Esophagus mucosa (tissue), 1 donor: ENCODE data around the gene TRDN. TPM values are rescaled to one million over a fixed set of nuclear protein-coding genes. Genes with fewer than 3 reads are reported as not detected.
"Not testable (repeated sequence)": the region's sequence is repeated elsewhere in the genome, so short reads cannot be mapped to it uniquely, and the experiment has no call there.

Experiments
- ATAC-seq: fragments of 200-7000 bp; cut with Tn5 transposase; one replicate; pipeline ENCODE4 v1.9.1; 2020
- total RNA-seq: library from RNA; stranded (reverse); gene quantifications from one replicate; pipeline ENCODE4 v1.2.4, GENCODE V29; 2023
- donor health status: DM: yes; HTN: yes; CAD: no.

Gene TRDN
- total RNA-seq, 1 donor from 2014 or later: not detected

- no peak for ATAC-seq
Measured at GRCh38 chr6:123402052-123402451, 234.7 kb downstream of the TRDN start.

- ATAC-seq: no peak
Measured at GRCh38 chr6:123398072-123398471, 238.7 kb downstream of the TRDN start.

- no peak for ATAC-seq
Measured at GRCh38 chr6:123393331-123393730, 243.4 kb downstream of the TRDN start.

DNA sequence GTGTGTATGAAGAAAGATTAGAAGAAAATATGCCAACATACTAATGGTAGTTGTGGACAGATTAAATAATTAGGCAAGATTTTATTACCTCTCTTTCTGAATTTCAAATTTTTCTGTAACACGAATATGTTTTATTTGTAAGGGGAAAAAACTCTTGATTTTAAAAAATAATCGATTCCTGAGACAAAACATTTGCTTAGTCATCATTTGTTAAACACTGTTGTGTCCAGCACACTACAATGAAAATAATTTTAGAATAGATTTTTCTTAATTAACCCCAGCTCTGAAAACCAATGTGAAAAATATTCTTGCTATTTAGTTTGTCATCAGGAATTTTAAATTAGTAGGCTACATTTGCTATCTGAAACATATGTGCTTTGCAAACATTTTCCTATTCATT is 253.0 kb downstream of the TRDN start:
- no peak for ATAC-seq

- no peak for ATAC-seq
Measured at GRCh38 chr6:123380257-123380656, 256.5 kb downstream of the TRDN start.

GRCh38 chr6:123372737-123373136 is 264.0 kb downstream of the TRDN start:
- no peak for ATAC-seq

DNA sequence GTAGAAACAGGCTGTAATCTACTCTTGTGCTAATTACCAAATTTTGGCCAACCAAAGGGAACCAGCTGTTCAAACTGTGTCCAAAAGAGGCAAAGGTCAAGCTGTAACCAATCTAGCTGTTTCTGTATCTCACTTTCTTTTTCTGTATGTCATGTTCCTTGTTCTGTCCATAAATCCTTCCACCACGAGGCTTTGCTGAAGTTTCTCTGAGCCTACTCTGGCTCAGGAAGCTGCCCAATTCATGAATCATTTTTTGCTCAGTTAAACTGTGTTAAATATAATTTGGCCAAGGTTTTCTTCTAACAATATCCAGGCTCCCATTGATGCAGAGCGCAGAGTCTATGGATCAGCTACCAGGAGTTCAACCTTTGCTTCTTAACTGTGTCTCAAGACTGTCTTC is 272.8 kb downstream of the TRDN start:
- no peak for ATAC-seq

- ATAC-seq: no peak
Measured at GRCh38 chr6:123360359-123360758, 276.4 kb downstream of the TRDN start.

- no peak for ATAC-seq
Measured at GRCh38 chr6:123352705-123353104, 284.0 kb downstream of the TRDN start.

DNA sequence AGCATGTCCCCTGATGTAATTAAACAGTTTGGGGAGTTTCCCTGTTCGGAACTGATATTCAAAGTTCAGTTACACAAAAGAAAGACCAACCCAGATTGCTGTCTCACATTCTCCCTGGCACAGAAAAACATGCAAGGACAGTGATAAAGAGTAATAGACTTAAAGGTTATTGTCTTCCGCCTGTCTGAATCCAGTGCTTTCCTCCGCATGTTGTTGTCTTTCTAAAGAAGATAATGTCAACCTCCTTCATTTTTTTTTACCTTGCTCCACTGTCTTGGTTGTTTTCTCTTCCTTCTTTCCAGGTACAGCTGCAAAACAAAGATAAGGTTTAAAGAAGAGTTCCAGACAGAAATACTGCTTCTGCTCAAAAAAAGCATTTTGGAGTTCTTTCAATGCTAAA is 284.5 kb downstream of the TRDN start:
- ATAC-seq: no peak

DNA sequence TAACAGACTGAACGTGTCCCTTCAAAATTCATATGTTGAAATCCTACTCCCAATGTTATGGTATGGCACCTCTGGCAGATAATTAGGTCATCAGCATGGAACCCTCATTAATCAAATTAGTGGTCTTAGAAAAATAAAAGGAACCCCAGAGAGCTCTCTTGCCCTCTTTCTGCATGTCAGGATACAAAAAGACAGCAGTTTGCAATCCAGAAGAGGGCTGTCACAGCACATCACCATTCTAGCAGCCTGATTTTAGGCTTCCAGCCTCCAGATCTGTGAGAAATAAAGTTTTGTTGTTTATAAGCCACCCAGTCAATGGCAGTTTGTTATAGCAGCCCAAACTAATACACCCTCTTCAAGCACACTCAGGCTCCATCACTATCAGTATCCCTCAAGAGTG is 292.9 kb downstream of the TRDN start:
- no peak for ATAC-seq

GRCh38 chr6:123338394-123338793 is 298.4 kb downstream of the TRDN start:
- ATAC-seq: no peak

DNA sequence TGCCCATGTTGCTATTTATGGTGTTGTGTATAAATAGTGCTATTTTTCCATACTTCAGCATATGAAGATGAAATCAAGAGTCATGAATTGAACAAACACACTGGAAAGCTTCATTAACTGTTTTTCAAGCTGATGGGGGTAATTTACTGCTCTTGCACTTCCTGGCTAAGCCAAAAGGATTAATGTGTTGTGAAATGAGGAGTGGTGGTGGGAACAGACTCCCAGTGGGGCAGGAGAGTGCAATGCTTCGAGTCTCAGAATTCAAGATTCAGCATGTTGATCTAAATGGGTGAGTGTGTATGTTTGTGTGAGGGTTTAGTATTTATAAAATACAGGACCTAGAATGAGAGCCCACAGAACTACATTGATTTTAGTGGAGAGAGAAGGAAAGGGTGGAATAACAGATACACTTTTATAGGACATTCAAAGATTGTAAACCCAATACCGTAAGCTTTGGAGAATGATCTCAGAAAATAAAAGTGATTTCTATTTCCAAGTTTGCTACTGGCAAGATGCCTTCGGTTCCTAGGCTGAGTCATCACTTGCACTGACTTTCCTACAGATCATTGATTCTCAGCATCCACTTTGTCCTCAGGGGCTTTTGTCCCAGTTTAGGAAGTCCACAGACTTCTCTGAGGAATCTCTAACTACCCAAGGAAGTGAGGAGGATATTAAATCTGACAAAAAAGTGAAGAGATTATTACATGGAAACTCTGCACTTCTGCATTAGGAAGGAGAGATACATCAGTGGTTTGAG is 303.6 kb downstream of the TRDN start:
- no peak for ATAC-seq

DNA sequence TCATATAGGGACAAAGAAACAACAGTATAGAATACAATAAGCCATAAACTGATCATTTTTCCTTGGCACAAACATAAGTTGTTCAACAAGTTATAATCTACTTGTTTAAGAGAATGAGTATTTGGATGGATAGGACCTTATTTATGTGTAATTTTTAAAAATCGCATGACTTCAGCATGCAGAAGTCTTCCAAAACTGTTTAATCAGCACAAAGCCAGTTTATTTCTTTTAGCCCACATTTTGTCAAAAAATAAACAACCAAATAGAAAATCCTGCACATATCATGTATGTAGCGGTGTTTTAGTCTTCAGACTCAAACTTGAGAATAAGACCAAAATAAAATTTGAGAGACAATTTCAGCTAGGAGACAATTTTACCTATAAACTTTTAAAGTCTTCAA is 304.7 kb downstream of the TRDN start:
- no peak for ATAC-seq

DNA sequence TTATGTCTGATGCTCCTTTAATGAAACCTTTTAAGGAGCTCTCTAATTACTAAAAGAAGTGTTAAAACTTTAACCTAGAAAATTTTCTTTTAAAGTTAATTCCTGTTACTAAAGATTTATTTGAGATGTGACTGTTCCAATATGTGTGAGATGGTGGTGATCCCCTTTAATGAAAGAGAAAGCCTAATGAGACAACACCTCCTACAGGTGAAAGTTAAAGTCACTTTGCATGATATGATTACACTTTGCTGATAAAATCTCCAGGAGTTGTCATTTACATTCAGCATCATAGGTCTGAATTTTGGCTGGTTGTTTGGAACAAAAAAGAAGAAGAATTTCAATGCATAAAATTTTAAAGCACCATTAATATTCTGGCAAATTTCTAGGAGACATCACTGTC is 307.4 kb downstream of the TRDN start:
- no peak for ATAC-seq

- no peak for ATAC-seq
Measured at GRCh38 chr6:123323452-123324329, 313.1 kb downstream of the TRDN start.

DNA sequence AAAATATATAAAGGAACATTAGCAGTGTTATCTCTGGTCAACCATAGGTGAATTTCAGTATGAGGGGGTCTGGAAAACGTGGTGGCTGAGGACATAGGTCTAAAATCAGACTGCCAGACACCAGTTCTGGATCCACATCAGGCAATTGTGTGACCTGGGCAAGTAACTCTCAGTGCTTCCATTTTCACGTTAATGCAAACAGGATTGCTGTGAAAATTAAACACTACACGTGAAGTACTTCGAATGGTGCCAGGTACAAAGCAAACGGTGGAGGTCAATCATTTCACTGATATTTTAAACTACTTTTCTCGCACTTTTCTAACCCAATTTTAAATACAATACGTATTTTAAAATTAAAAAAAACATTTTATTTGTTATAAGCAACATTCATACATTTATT is 315.7 kb downstream of the TRDN start:
- no peak for ATAC-seq

- no peak for ATAC-seq
Measured at GRCh38 chr6:123316733-123317323, 319.9 kb downstream of the TRDN start.

DNA sequence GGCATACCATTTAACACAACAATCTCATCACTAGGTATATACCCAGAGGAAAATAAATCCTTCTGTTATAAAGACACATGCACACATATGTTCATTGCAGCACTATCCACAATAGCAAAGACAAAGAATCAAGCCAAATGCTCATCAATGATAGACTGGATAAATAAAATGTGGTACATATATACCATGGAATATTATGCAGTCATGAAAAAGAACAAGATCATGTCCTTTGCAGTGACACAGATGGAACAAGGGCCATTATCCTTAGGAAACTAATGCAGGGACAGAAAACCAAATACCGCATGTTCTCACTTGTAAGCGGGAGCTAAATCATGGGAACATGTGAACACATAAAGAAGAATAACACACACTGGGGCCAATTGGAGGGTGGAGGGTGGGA is 322.3 kb downstream of the TRDN start:
- ATAC-seq: not testable (repeated sequence)

GRCh38 chr6:123309130-123309529 is 327.6 kb downstream of the TRDN start:
- ATAC-seq: no peak

DNA sequence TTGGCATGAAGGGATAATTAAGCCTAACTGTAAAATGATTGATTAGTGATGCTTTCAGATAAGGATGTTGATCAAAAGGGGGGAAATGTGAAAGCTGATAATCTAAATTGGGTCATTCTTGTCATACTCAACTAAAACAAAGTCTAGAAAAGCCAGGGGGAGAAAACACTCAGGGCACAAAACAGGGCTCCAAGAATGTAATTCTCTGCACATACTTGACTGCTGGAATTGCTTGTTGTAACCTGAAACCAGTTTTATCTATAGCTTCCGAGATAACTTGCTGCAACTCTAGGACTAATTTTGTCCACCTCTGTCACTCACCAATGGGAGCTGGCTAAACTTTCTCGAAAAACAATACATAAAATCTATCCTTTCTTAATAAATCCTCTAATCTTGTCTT is 330.4 kb downstream of the TRDN start:
- ATAC-seq: no peak

- no peak for ATAC-seq
Measured at GRCh38 chr6:123295672-123296071, 341.1 kb downstream of the TRDN start.

GRCh38 chr6:123295181-123295580 is 341.6 kb downstream of the TRDN start:
- ATAC-seq: no peak

DNA sequence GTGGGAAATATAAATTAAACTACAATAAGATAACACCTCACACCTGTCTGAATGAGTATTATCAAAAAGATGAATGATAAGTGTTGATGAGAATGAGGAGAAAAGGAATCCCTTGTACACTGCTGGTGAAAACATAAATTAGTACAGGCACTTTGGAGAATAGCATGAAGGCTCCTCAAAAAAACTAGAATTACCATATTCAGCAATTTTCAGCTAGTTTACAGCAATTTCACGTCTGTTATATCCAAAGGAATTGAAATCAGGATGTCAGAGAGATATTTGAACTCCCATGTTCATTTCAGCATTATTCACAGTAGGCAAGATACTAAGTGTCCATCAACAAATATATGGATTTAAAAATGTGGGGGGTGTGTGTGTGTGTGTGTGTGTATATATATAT is 348.1 kb downstream of the TRDN start:
- no peak for ATAC-seq
